Mucosa of stomach (tissue), 1 donor: ENCODE data around the gene HTR6.

Source experiments
- H3K27me3 ChIP-seq: one replicate; pipeline ENCODE4 v1.7.0; 2013; ENCODE audit warnings: mild to moderate bottlenecking, low read length; ENCODE audit not compliant: control insufficient read depth, insufficient read depth
- H3K36me3 ChIP-seq: one replicate; pipeline ENCODE4 v1.7.0; 2013; ENCODE audit warnings: low read length; ENCODE audit not compliant: control insufficient read depth, insufficient read depth
- H3K4me1 ChIP-seq: one replicate; pipeline ENCODE4 v1.7.0; 2013; ENCODE audit warnings: mild to moderate bottlenecking, low read length; ENCODE audit not compliant: control insufficient read depth, insufficient read depth
- H3K4me3 ChIP-seq: one replicate; pipeline ENCODE4 v1.7.0; 2013; ENCODE audit warnings: low read length
- H3K9ac ChIP-seq: one replicate; pipeline ENCODE4 v1.7.0; 2013; ENCODE audit warnings: mild to moderate bottlenecking, low read length, moderate library complexity
- H3K9me3 ChIP-seq: one replicate; pipeline ENCODE4 v1.7.0; 2013; ENCODE audit warnings: mild to moderate bottlenecking, low read length, moderate library complexity; ENCODE audit not compliant: control insufficient read depth
- donor health status: Pancreatic carcinoma.

HTR6 gene

GRCh38 chr1:19650416-19651140 is 14.1 kb upstream of the HTR6 start:
- Histone ChIP-seq H3K9me3 (no peaks in the 10 kb centered on the region), H3K27me3 (no peaks in the 10 kb centered on the region), H3K4me1 (peaks cover 71% of the 10 kb centered on the region), H3K4me3 (no peak overlapping the region), H3K9ac (peak overlapping the region; percentile 50), H3K36me3 (peaks cover 6% of the 10 kb centered on the region)

- H3K27me3 ChIP-seq = no peaks in the 10 kb centered on the region
- H3K36me3 ChIP-seq = peaks cover 12% of the 10 kb centered on the region
- H3K9me3 ChIP-seq = no peaks in the 10 kb centered on the region
- H3K4me3 ChIP-seq = no peak overlapping the region
- peaks cover 64% of the 10 kb centered on the region for H3K4me1 ChIP-seq
- peak overlapping the region; percentile 50 for H3K9ac ChIP-seq
These were observed 13.4 kb upstream of the HTR6 start for GRCh38 chr1:19651141-19651737.

- no peaks in the 10 kb centered on the region for H3K27me3 ChIP-seq
- H3K36me3 ChIP-seq = peaks cover 21% of the 10 kb centered on the region
- H3K4me3 ChIP-seq = no peak overlapping the region
- H3K9me3 ChIP-seq = no peaks in the 10 kb centered on the region
- no peak overlapping the region for H3K9ac ChIP-seq
- peaks cover 38% of the 10 kb centered on the region for H3K4me1 ChIP-seq
These were observed 10.3 kb upstream of the HTR6 start for GRCh38 chr1:19654386-19654785.

GRCh38 chr1:19654886-19655717 is 9.6 kb upstream of the HTR6 start:
- Histone ChIP-seq H3K4me3 (no peak overlapping the region), H3K9ac (no peak overlapping the region), H3K4me1 (peaks cover 40% of the 10 kb centered on the region), H3K27me3 (no peaks in the 10 kb centered on the region), H3K9me3 (no peaks in the 10 kb centered on the region), H3K36me3 (peaks cover 21% of the 10 kb centered on the region)

- H3K4me1 ChIP-seq = peaks cover 34% of the 10 kb centered on the region
- no peaks in the 10 kb centered on the region for H3K27me3 ChIP-seq
- H3K9ac ChIP-seq = no peak overlapping the region
- no peaks in the 10 kb centered on the region for H3K9me3 ChIP-seq
- H3K4me3 ChIP-seq = no peak overlapping the region
- H3K36me3 ChIP-seq = peaks cover 21% of the 10 kb centered on the region
These were observed 9.0 kb upstream of the HTR6 start for GRCh38 chr1:19655718-19656080.

- Histone ChIP-seq H3K36me3 (peaks cover 21% of the 10 kb centered on the region), H3K4me3 (no peak overlapping the region)
These were observed 8.4 kb upstream of the HTR6 start for GRCh38 chr1:19656134-19656779.

GRCh38 chr1:19656780-19657466 is 7.8 kb upstream of the HTR6 start:
- H3K36me3 ChIP-seq = peaks cover 21% of the 10 kb centered on the region
- no peak overlapping the region for H3K9ac ChIP-seq
- H3K4me1 ChIP-seq = peaks cover 26% of the 10 kb centered on the region
- H3K27me3 ChIP-seq = no peaks in the 10 kb centered on the region
- no peaks in the 10 kb centered on the region for H3K9me3 ChIP-seq
- no peak overlapping the region for H3K4me3 ChIP-seq

More at GRCh38 chr1:19656134-19656779, 8.4 kb upstream of the HTR6 start:
- H3K9me3 ChIP-seq = no peaks in the 10 kb centered on the region
- H3K9ac ChIP-seq = no peak overlapping the region
- H3K27me3 ChIP-seq = no peaks in the 10 kb centered on the region
- peaks cover 29% of the 10 kb centered on the region for H3K4me1 ChIP-seq

GRCh38 chr1:19657511-19657910 is 7.2 kb upstream of the HTR6 start:
- Histone ChIP-seq H3K4me1 (peaks cover 26% of the 10 kb centered on the region), H3K9me3 (no peaks in the 10 kb centered on the region), H3K9ac (no peak overlapping the region), H3K36me3 (peaks cover 21% of the 10 kb centered on the region), H3K4me3 (no peak overlapping the region), H3K27me3 (no peaks in the 10 kb centered on the region)

- Histone ChIP-seq H3K4me1 (peaks cover 26% of the 10 kb centered on the region), H3K36me3 (peaks cover 21% of the 10 kb centered on the region), H3K9me3 (no peaks in the 10 kb centered on the region), H3K27me3 (peaks cover 4% of the 10 kb centered on the region), H3K9ac (no peak overlapping the region), H3K4me3 (no peak overlapping the region)
These were observed 6.5 kb upstream of the HTR6 start for GRCh38 chr1:19658186-19658585.

GRCh38 chr1:19661721-19662228 is 2.9 kb upstream of the HTR6 start:
- no peak overlapping the region for H3K4me3 ChIP-seq
- peaks cover 37% of the 10 kb centered on the region for H3K27me3 ChIP-seq
- H3K9ac ChIP-seq = no peak overlapping the region
- no peaks in the 10 kb centered on the region for H3K9me3 ChIP-seq
- H3K36me3 ChIP-seq = peaks cover 9% of the 10 kb centered on the region
- peaks cover 7% of the 10 kb centered on the region for H3K4me1 ChIP-seq

GRCh38 chr1:19662313-19662712 is 2.4 kb upstream of the HTR6 start:
- peaks cover 7% of the 10 kb centered on the region for H3K4me1 ChIP-seq

More at GRCh38 chr1:19662313-19662712, 2.4 kb upstream of the HTR6 start:
- Histone ChIP-seq H3K27me3 (peaks cover 40% of the 10 kb centered on the region), H3K36me3 (peaks cover 4% of the 10 kb centered on the region), H3K4me3 (no peak overlapping the region), H3K9me3 (no peaks in the 10 kb centered on the region), H3K9ac (no peak overlapping the region)
